ENCODE results near the gene GCNT1.

DNA sequence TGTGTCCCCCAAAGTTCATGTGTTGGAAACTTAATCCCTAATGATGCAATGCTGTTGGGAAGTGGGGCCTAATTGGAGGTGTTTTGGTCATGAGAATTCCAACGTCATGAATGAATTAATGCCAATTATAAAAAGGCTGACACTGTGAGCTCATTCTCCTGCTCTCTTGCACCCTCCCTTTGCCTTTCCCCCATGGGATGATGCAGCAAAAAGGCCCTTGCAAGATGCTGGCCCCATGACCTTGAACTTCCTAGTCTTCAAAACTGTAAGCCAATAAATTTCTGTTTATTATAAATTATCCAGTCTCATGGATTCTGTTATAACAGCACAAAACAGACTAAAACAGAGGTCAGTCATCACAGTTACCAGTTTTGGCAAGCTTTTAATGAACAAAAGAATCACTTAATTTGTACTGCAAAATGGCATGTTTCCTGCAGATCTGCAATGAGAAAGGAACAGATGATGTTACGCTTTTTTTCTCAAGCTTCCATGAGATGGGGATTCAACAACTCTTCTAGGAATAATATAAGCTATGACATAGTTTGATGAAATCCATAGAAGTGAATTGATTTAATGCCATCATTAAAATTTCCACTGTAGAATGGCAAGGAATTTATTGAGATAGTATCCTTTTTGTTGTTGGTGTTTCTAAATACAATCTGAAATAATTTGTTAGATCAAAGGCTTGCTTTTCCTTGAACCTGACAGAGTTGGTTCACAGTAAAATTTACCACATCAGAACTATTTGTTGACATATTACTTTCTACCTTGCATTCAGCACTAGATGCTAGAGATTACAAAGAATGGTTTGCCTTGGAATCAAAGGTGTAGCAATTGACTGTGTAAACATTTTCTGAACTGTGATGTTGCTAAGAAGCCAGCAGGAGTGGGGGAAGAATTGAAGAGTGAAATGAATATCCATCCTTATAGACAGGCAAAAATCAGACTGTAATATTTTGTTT is 35.5 kb upstream of the GCNT1 start:
- TF ChIP-seq, protein P1, sequence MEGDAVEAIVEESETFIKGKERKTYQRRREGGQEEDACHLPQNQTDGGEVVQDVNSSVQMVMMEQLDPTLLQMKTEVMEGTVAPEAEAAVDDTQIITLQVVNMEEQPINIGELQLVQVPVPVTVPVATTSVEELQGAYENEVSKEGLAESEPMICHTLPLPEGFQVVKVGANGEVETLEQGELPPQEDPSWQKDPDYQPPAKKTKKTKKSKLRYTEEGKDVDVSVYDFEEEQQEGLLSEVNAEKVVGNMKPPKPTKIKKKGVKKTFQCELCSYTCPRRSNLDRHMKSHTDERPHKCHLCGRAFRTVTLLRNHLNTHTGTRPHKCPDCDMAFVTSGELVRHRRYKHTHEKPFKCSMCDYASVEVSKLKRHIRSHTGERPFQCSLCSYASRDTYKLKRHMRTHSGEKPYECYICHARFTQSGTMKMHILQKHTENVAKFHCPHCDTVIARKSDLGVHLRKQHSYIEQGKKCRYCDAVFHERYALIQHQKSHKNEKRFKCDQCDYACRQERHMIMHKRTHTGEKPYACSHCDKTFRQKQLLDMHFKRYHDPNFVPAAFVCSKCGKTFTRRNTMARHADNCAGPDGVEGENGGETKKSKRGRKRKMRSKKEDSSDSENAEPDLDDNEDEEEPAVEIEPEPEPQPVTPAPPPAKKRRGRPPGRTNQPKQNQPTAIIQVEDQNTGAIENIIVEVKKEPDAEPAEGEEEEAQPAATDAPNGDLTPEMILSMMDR (IDR thresholded peaks at IDR 0.05): no peak
- TF ChIP-seq POLR2A (IDR thresholded peaks at IDR 0.05): no peak

Measured in lower leg skin (tissue), 3 donors.